DOHH2 (cell line): ENCODE measurements around the gene AFDN.

ENCODE experiments used
- H3F3A ChIP-seq: fragments of 200-600 bp; sonication (generic), shearing (Covaris generic); 2 replicates; pipeline ENCODE4 v1.6.0; 2016; ENCODE audit warnings: antibody characterized with exemption, mild to moderate bottlenecking; ENCODE audit not compliant: control insufficient read depth, insufficient read depth
- H3K27ac ChIP-seq: fragments of 200-600 bp; sonication (generic); 2 replicates; pipeline ENCODE4 v1.5.1; 2014; ENCODE audit warnings: low read depth, mild to moderate bottlenecking, low read length, moderate library complexity
- H3K27me3 ChIP-seq: fragments of 200-600 bp; sonication (generic); 2 replicates; pipeline ENCODE4 v1.6.1; 2014; ENCODE audit warnings: mild to moderate bottlenecking, low read length, mixed read lengths; ENCODE audit not compliant: control insufficient read depth
- H3K36me3 ChIP-seq: fragments of 200-600 bp; sonication (generic); 2 replicates; pipeline ENCODE4 v1.6.1; 2014; ENCODE audit warnings: mild to moderate bottlenecking, low read length, moderate library complexity, mixed read lengths; ENCODE audit not compliant: control insufficient read depth
- H3K4me1 ChIP-seq: fragments of 200-600 bp; sonication (generic); 2 replicates; pipeline ENCODE4 v1.6.1; 2014; ENCODE audit warnings: mild to moderate bottlenecking, low read length, mixed read lengths; ENCODE audit not compliant: control insufficient read depth
- H3K4me2 ChIP-seq: fragments of 200-600 bp; sonication (generic); 2 replicates; pipeline ENCODE4 v1.6.0; 2014; ENCODE audit warnings: mild to moderate bottlenecking, low read length, moderate library complexity
- H3K4me3 ChIP-seq: fragments of 200-600 bp; sonication (generic); 2 replicates; pipeline ENCODE4 v1.5.1; 2014; ENCODE audit warnings: mild to moderate bottlenecking, low read length, mixed read lengths
- H3K79me2 ChIP-seq: fragments of 200-600 bp; sonication (generic); 2 replicates; pipeline ENCODE4 v1.6.1; 2014; ENCODE audit warnings: mild to moderate bottlenecking, low read length, mixed read lengths; ENCODE audit not compliant: control insufficient read depth
- H3K9me2 ChIP-seq: fragments of 200-600 bp; sonication (generic); replicated peaks from 2 replicates; pipeline ENCODE4 v1.6.1; 2014; ENCODE audit warnings: mild to moderate bottlenecking, low read length, mixed read lengths; ENCODE audit not compliant: control insufficient read depth
- H3K9me3 ChIP-seq: fragments of 200-600 bp; sonication (generic); 2 replicates; pipeline ENCODE4 v1.6.1; 2014; ENCODE audit warnings: antibody characterized with exemption, low read length, mixed read lengths; ENCODE audit not compliant: control insufficient read depth, insufficient read depth
- H4K20me1 ChIP-seq: fragments of 200-600 bp; sonication (generic); 2 replicates; pipeline ENCODE4 v1.6.0; 2014; ENCODE audit warnings: low read depth, mild to moderate bottlenecking, antibody characterized with exemption, low read length, moderate library complexity; ENCODE audit not compliant: control insufficient read depth, insufficient read depth
- EZH2phosphoT487 ChIP-seq: fragments of 200-600 bp; sonication (generic); IDR thresholded peaks from 2 replicates; pipeline ENCODE4 v1.6.1; 2017; ENCODE audit warnings: borderline replicate concordance, mild to moderate bottlenecking, antibody characterized with exemption, low read length, moderate library complexity, mixed read lengths
- TF ChIP-seq, protein P1 (sequence below): fragments of 200-600 bp; sonication (generic); IDR thresholded peaks from one replicate; pipeline ENCODE4 v1.5.1; 2014; ENCODE audit warnings: antibody characterized with exemption, mild to moderate bottlenecking, low read depth, low read length; ENCODE audit not compliant: poor library complexity, severe bottlenecking

The AFDN gene

DNA sequence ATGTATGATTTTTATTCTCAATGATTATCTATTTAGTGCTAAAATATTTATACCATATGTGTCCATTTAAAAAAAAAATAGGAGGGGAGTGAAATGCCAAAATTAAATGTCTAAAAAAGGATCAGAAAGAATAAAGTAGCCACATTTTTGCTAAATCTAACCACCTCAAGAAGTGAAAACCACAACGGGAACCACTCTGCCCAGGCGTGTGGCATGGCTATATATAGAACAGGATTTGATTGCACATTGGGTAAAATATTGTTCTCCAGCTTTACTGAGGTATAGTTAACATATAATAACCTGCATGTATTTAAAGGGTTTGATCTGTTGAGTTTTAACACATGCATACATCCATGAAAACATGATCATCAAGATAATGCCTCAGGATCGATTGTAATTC lies 19.0 kb upstream of the AFDN start:
- no peak overlapping the region for H3K27ac ChIP-seq
- no peaks in the 10 kb centered on the region for H3K79me2 ChIP-seq
- no peak for TF ChIP-seq EZH2phosphoT487
- TF ChIP-seq, protein P1, sequence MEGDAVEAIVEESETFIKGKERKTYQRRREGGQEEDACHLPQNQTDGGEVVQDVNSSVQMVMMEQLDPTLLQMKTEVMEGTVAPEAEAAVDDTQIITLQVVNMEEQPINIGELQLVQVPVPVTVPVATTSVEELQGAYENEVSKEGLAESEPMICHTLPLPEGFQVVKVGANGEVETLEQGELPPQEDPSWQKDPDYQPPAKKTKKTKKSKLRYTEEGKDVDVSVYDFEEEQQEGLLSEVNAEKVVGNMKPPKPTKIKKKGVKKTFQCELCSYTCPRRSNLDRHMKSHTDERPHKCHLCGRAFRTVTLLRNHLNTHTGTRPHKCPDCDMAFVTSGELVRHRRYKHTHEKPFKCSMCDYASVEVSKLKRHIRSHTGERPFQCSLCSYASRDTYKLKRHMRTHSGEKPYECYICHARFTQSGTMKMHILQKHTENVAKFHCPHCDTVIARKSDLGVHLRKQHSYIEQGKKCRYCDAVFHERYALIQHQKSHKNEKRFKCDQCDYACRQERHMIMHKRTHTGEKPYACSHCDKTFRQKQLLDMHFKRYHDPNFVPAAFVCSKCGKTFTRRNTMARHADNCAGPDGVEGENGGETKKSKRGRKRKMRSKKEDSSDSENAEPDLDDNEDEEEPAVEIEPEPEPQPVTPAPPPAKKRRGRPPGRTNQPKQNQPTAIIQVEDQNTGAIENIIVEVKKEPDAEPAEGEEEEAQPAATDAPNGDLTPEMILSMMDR, result no peak
- no peaks in the 10 kb centered on the region for H4K20me1 ChIP-seq
- no peaks in the 10 kb centered on the region for H3K9me3 ChIP-seq
- H3K4me2 ChIP-seq, result no peak overlapping the region
- H3K27me3 ChIP-seq, result peaks cover 6% of the 10 kb centered on the region; the same call in 1 of the 2 replicates
- H3K4me1 ChIP-seq, result no peaks in the 10 kb centered on the region
- H3K36me3 ChIP-seq, result no peaks in the 10 kb centered on the region
- H3K4me3 ChIP-seq, result no peak overlapping the region
- H3F3A ChIP-seq, result no peaks in the 10 kb centered on the region
- H3K9me2 ChIP-seq, result no peaks in the 10 kb centered on the region

DNA sequence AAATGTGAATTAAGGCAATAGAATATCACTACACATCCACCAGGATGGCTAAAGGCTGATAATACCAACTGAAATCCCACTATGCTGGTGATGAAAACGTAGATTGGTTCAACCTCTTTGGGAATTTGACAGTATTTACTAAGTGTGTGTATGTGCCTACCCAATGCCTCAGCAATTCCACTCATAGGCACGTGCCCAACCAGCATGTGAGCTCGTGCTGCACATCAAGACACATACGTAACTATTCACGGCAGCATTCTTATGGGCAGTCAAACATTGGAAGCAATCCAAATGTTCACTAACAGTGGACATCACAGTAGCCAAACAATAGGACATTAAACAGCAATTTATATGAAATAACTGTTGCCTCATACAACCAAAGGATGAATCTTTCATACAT lies 15.7 kb upstream of the AFDN start:
- Histone ChIP-seq H3K4me3 (no peak overlapping the region), H3K9me3 (no peaks in the 10 kb centered on the region), H3K27ac (no peak overlapping the region), H3K79me2 (no peaks in the 10 kb centered on the region), H3K9me2 (no peaks in the 10 kb centered on the region), H3F3A (no peaks in the 10 kb centered on the region), H3K27me3 (peaks cover 6% of the 10 kb centered on the region; the same call in 1 of the 2 replicates), H3K4me1 (no peaks in the 10 kb centered on the region), H3K4me2 (no peak overlapping the region), H3K36me3 (no peaks in the 10 kb centered on the region), H4K20me1 (no peaks in the 10 kb centered on the region)
- TF ChIP-seq, protein P1, result no peak
- no peak for TF ChIP-seq EZH2phosphoT487

DNA sequence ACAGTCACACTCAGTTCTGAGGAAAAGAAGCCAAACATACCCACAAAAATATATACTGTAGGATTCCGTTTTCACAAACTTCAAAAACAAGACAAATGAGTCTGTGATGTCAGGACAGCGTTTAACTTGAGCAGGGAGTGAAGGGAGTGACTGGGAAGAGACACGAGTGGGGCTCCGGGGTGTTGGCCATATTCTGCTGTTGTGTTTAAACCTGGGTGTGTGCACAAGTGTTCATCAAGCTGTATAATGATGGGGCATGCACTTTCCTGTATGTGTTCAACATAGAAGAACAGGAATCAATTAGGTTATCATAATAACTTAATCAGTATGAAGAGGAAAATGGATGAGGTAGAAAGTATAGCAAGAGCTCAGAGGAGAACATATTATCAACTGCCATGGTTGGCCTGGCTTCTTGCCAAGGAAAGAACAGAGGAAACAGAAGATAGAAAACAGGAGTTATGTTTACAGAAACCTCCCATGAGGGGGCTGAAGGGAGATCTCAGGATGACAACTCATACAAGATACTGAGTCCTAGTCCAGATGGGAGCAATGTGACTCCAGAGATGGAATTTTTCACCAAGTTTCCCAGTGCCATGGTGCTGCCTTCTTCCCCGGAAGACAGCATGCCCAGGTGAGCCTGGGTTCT lies 15.1 kb upstream of the AFDN start:
- TF ChIP-seq, protein P1, result no peak
- TF ChIP-seq EZH2phosphoT487, result no peak
- Histone ChIP-seq H3K4me2 (no peak overlapping the region), H3K9me2 (no peaks in the 10 kb centered on the region), H3K27me3 (peaks cover 6% of the 10 kb centered on the region; the same call in 1 of the 2 replicates), H3K27ac (no peak overlapping the region), H3F3A (no peaks in the 10 kb centered on the region), H3K9me3 (no peaks in the 10 kb centered on the region), H3K79me2 (no peaks in the 10 kb centered on the region), H3K4me3 (no peak overlapping the region), H4K20me1 (no peaks in the 10 kb centered on the region), H3K4me1 (no peaks in the 10 kb centered on the region), H3K36me3 (no peaks in the 10 kb centered on the region)
